Nephron progenitor cell (in vitro differentiated cells): Measurements from ENCODE around the gene ZNF529.

Experiments used
- DNase-seq: peaks from one replicate; pipeline ENCODE4 v3.0.0; 2021
- H3K27ac Mint-ChIP-seq: 2 replicates; pipeline ENCODE4 v1.8.0; 2021; ENCODE audit warnings: mild to moderate bottlenecking, moderate library complexity, mixed read lengths
- H3K27me3 Mint-ChIP-seq: 2 replicates; pipeline ENCODE4 v1.8.0; 2021; ENCODE audit warnings: mild to moderate bottlenecking, low read depth, mixed read lengths; ENCODE audit not compliant: poor library complexity
- H3K36me3 Mint-ChIP-seq: 2 replicates; pipeline ENCODE4 v1.8.0; 2021; ENCODE audit warnings: low read depth, mixed read lengths
- H3K4me1 Mint-ChIP-seq: 2 replicates; pipeline ENCODE4 v1.8.0; 2021; ENCODE audit warnings: mixed read lengths
- H3K4me3 Mint-ChIP-seq: 2 replicates; pipeline ENCODE4 v1.8.0; 2021; ENCODE audit warnings: mild to moderate bottlenecking, moderate library complexity, mixed read lengths
- H3K9me3 Mint-ChIP-seq: 2 replicates; pipeline ENCODE4 v1.8.0; 2021; ENCODE audit warnings: mild to moderate bottlenecking, moderate library complexity, mixed read lengths
- TF ChIP-seq, protein P1 (sequence below): fragments of 200-600 bp; sonication (generic); IDR thresholded peaks from 2 replicates; pipeline ENCODE4 v1.5.0; 2021; ENCODE audit warnings: antibody characterized with exemption

ZNF529 gene

DNA sequence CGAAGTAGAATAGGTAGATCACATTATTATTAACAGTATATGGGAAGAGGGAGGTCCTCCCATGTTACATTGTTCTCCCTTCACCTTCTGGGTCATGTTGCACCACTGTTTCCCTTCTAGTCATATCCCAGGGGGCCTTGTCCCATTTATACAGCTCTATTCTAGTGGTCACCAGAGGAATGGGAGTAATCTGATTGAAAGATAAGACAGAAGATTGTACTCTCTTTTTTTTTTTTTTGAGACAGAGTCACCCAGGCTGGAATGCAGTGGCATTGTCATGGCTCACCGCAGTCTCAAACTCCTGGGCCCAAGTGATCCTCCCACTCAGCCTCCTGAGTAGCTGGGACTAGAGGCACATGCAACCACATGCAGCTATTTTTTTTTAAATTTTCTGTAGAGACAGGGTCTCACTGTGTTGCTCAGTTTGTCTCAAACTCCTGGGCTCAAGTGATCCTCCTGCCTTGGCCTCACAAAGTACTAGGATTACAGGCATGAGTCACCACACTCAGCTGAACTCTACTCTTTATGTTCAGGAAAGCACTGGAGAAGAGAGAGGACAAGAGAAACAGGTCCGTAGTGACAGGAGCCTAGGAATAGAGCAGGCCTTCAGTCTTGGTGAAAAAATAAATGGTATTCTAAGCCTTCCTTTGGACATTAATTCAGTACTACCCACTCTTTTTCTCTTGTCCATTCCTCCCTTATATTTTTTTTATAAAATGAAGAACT is 4.3 kb upstream of the ZNF529 start:
- Mint-ChIP-seq H3K27ac (no peak overlapping the region), H3K4me3 (no peak overlapping the region), H3K4me1 (peaks cover 24% of the 10 kb centered on the region), H3K9me3 (peaks cover 96% of the 10 kb centered on the region), H3K36me3 (peaks cover 93% of the 10 kb centered on the region), H3K27me3 (no peaks in the 10 kb centered on the region)
- TF ChIP-seq, protein P1, sequence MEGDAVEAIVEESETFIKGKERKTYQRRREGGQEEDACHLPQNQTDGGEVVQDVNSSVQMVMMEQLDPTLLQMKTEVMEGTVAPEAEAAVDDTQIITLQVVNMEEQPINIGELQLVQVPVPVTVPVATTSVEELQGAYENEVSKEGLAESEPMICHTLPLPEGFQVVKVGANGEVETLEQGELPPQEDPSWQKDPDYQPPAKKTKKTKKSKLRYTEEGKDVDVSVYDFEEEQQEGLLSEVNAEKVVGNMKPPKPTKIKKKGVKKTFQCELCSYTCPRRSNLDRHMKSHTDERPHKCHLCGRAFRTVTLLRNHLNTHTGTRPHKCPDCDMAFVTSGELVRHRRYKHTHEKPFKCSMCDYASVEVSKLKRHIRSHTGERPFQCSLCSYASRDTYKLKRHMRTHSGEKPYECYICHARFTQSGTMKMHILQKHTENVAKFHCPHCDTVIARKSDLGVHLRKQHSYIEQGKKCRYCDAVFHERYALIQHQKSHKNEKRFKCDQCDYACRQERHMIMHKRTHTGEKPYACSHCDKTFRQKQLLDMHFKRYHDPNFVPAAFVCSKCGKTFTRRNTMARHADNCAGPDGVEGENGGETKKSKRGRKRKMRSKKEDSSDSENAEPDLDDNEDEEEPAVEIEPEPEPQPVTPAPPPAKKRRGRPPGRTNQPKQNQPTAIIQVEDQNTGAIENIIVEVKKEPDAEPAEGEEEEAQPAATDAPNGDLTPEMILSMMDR, result no peak
- DNase-seq, result no peak

DNA sequence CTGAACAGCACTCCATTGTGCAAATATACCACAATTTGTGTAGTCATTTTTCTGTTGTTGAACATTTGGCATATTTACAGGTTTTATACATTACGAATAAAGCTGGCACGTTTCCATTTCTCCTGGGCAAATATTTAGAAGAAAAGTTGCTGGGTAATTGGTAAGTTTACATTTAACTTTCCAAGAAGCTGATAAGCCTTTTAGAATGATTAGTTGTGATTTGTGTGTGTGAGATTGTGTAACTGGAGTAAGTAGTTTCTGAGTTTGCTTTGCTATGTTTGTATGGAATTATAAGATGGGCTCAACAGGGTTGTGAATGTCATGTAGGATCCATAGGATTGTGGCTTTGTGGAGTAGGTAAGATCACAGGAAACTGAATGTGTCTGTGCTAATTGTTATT is 1.6 kb upstream of the ZNF529 start:
- DNase-seq, result no peak
- H3K4me1 Mint-ChIP-seq, result peaks cover 33% of the 10 kb centered on the region
- TF ChIP-seq, protein P1, result no peak
- peaks cover 93% of the 10 kb centered on the region for H3K36me3 Mint-ChIP-seq
- H3K4me3 Mint-ChIP-seq, result peak overlapping the region; percentile 92
- H3K27ac Mint-ChIP-seq, result no peak overlapping the region
- no peaks in the 10 kb centered on the region for H3K27me3 Mint-ChIP-seq
- H3K9me3 Mint-ChIP-seq, result peaks cover 93% of the 10 kb centered on the region

DNA sequence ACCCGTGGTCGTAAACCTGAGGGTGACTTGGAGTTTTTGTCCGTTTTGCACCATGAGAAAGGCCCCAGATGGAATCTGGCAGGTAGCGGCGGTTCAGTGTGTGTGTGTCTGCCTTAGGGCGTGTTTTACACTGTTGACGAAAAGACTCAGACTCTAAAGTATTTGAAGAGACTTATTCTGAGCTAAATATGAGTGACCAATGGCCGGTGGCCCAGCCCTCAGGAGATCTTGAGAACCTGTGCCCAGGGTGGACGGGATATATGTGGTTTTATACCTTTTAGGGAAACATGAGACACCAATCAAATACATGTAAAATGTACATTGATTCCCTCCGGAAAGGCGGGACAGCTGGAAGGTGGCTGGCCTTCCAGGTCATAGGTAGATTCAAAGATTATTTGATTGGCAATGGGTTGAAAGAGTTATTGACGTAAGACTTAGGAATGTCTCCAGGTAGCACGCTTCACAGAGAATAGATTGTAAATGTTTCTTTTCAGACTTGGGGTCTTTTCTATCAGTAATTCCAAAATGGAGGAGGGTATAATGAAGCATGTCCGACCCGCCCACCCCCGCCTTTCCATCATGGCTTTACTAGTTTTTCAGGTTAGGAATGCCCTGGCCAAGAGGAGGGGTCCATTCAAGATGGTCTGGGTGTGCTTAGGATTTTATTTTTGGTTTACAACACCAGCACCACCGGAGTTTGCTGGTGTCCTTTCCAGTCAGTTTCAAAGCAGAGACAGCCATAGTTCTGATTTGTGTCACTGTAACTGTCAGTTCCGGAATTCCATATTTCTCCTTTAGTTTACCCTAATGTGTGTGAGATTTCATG is 1.0 kb upstream of the ZNF529 start:
- peak overlapping the region; percentile 96 for H3K27ac Mint-ChIP-seq
- peaks cover 33% of the 10 kb centered on the region for H3K4me1 Mint-ChIP-seq
- no peaks in the 10 kb centered on the region for H3K27me3 Mint-ChIP-seq
- H3K9me3 Mint-ChIP-seq, result peaks cover 93% of the 10 kb centered on the region
- TF ChIP-seq, protein P1, result no peak
- peak overlapping the region; percentile 92 for H3K4me3 Mint-ChIP-seq
- peaks cover 93% of the 10 kb centered on the region for H3K36me3 Mint-ChIP-seq
- DNase-seq, result no peak

DNA sequence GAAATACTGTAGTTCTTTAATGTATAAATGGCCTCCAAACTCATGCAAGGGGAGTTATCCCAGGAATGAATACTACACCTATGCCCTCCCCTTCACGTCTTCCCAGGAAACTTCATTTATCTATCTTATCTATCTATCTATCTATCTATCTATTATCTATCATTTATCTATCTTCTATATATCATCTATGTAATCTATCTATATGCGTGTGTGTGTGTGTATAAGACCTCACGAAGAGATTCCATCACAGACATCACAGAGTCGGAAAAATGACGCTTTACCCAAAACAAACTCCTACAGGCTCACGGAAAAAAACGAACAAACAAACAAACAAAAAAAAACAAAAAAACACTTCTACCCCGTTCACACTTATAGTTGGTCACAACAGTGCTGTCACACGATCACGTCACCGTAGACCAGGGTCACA is 486 bp downstream of the ZNF529 start:
- no peaks in the 10 kb centered on the region for H3K27me3 Mint-ChIP-seq
- H3K4me1 Mint-ChIP-seq, result peaks cover 33% of the 10 kb centered on the region
- peak overlapping the region; percentile 96 for H3K27ac Mint-ChIP-seq
- DNase-seq, result no peak
- TF ChIP-seq, protein P1, result no peak
- H3K36me3 Mint-ChIP-seq, result peaks cover 93% of the 10 kb centered on the region
- peaks cover 94% of the 10 kb centered on the region for H3K9me3 Mint-ChIP-seq
- H3K4me3 Mint-ChIP-seq, result peak overlapping the region; percentile 92

DNA sequence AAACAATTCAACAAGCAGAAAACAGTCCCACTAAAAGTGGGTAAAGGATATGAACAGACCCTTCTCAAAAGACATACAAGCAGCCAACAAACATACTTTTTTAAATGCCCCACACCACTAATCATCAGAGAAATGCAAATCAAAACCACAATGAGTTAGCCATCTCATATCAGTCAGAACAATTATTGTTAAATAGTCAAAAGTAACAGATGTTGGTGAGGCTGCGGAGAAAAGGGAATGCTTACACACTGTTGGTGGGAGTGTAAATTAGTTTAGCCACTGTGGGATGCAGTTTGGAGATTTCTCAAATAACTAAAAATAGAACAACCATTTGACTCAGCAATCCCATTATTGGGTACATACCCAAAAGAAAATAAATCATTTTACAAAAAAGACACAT is 8.7 kb downstream of the ZNF529 start:
- Mint-ChIP-seq H3K4me3 (no peak overlapping the region), H3K9me3 (peaks cover 99% of the 10 kb centered on the region)

More for the DNA sequence above, 8.7 kb downstream of the ZNF529 start:
- TF ChIP-seq, protein P1, result no peak
- no peak overlapping the region for H3K27ac Mint-ChIP-seq
- H3K27me3 Mint-ChIP-seq, result peaks cover 6% of the 10 kb centered on the region
- H3K4me1 Mint-ChIP-seq, result no peaks in the 10 kb centered on the region
- no peak for DNase-seq
- peaks cover 100% of the 10 kb centered on the region for H3K36me3 Mint-ChIP-seq
